HCT116 (cell line): Measurements from ENCODE around the gene HOXB7. TPM values are rescaled to one million over a fixed set of nuclear protein-coding genes. Genes with fewer than 3 reads are reported as not detected.

Experiments
- ATAC-seq: fragments of 200-7000 bp; cut with Tn5 transposase; 2 replicates; pipeline ENCODE4 v1.9.1; 2020; ENCODE audit warnings: mild to moderate bottlenecking, moderate library complexity
- BruUV-seq: library from RNA; stranded (reverse); fragments of 400-500 nt; replicated peaks from 2 replicates; lab custom pipeline; 2021; lab: Mats Ljungman, UMichigan
- CTCF ChIA-PET: fragments of 300-600 bp; sonication (Branson Sonifier 250); formaldehyde crosslinking; loops from one replicate; lab custom pipeline; 2021; ENCODE audit warnings: antibody characterized with exemption; lab: Charles Lee
- POLR2A ChIA-PET: fragments of 300-600, 350-600 bp; sonication (Branson Sonifier 250); formaldehyde crosslinking; loops from one replicate; lab custom pipeline; 2021; ENCODE audit warnings: antibody characterized with exemption; lab: Charles Lee
- RAD21 ChIA-PET, 2 experiments: fragments of 300-600 bp; sonication (Branson Sonifier 250); formaldehyde crosslinking; loops; one replicate each; lab custom pipeline; 2023; ENCODE audit warnings: low total read pairs in 2 of 2; ENCODE audit not compliant: uncharacterized antibody in 2 of 2, unreplicated experiment in 2 of 2, low non-redundant PET in 1 of 2; lab: Charles Lee
- DNase-seq: peaks from one replicate; pipeline ENCODE4 v3.0.0-alpha.2; 2010; ENCODE audit warnings: low read depth, low spot score
- H2AFZ ChIP-seq: fragments of 200-600 bp; shearing (Covaris generic), sonication (generic); 2 replicates; pipeline ENCODE4 v1.6.1; 2017; ENCODE audit warnings: low read depth, mixed run types, mixed read lengths, antibody characterized with exemption, low read length; ENCODE audit not compliant: poor library complexity, severe bottlenecking
- H3K27ac ChIP-seq: 2 replicates; pipeline ENCODE4 v1.5.1; 2012; ENCODE audit warnings: low read depth, low read length
- H3K27me3 ChIP-seq: fragments of 200-600 bp; sonication (generic); 2 replicates; pipeline ENCODE4 v1.6.1; 2016; ENCODE audit warnings: mixed run types, low read length, mixed read lengths; ENCODE audit not compliant: insufficient read depth
- H3K36me3 ChIP-seq, 2 experiments: fragments of 200-500 bp in 1 of 2; fragments of 200-600 bp in 1 of 2; sonication (Bioruptor generic) in 1 of 2; sonication (generic) in 1 of 2; 2 replicates each; pipeline versions ENCODE4 v1.5.1 to v1.6.1; 2014 to 2016; ENCODE audit warnings: low read length in 2 of 2, inconsistent platforms in 1 of 2, mixed read lengths in 1 of 2, mixed run types in 1 of 2; ENCODE audit not compliant: insufficient read depth in 2 of 2, control insufficient read depth in 1 of 2
- H3K4me1 ChIP-seq, 2 experiments: fragments of 200-600 bp in 1 of 2; sonication (generic) in 1 of 2; 2 replicates each; pipeline versions ENCODE4 v1.5.1 to v1.6.1; 2012 to 2017; ENCODE audit warnings: low read length in 2 of 2, inconsistent platforms in 1 of 2, mild to moderate bottlenecking in 1 of 2, mixed read lengths in 1 of 2, mixed run types in 1 of 2, moderate library complexity in 1 of 2; ENCODE audit not compliant: insufficient read depth in 2 of 2, control insufficient read depth in 1 of 2
- H3K4me2 ChIP-seq: fragments of 200-600 bp; sonication (generic); 2 replicates; pipeline ENCODE4 v1.6.1; 2017; ENCODE audit warnings: mixed run types, low read length, mixed read lengths
- H3K4me3 ChIP-seq, 2 experiments: fragments of 200-600 bp in 1 of 2; sonication (generic) in 1 of 2; replicated peaks in 1 of 2; 2 replicates each; pipeline ENCODE4 v1.5.1; 2011 to 2016; ENCODE audit warnings: low read length in 2 of 2, control low read depth in 1 of 2, low read depth in 1 of 2, mild to moderate bottlenecking in 1 of 2, mixed read lengths in 1 of 2, mixed run types in 1 of 2
- H3K79me2 ChIP-seq: fragments of 200-600 bp; sonication (generic); 2 replicates; pipeline ENCODE4 v1.6.1; 2017; ENCODE audit warnings: mild to moderate bottlenecking, mixed run types, low read length, moderate library complexity, mixed read lengths; ENCODE audit not compliant: insufficient read depth
- H3K9ac ChIP-seq: fragments of 200-600 bp; sonication (generic); 2 replicates; pipeline ENCODE4 v1.6.1; 2016; ENCODE audit warnings: low read length, mixed read lengths
- H3K9me2 ChIP-seq: fragments of 200-600 bp; sonication (generic), shearing (Covaris generic); 2 replicates; pipeline ENCODE4 v1.6.1; 2017; ENCODE audit warnings: mixed run types, mild to moderate bottlenecking, moderate library complexity; ENCODE audit not compliant: insufficient read depth
- H3K9me3 ChIP-seq, 2 experiments: fragments of 200-500 bp in 1 of 2; fragments of 200-600 bp in 1 of 2; sonication (Bioruptor generic) in 1 of 2; sonication (generic) in 1 of 2; 2 replicates each; pipeline ENCODE4 v1.6.1; 2014 to 2017; ENCODE audit warnings: low read length in 2 of 2, mixed read lengths in 2 of 2, inconsistent platforms in 1 of 2, low read depth in 1 of 2, mild to moderate bottlenecking in 1 of 2, mixed run types in 1 of 2, moderate library complexity in 1 of 2; ENCODE audit not compliant: control insufficient read depth in 1 of 2, insufficient read depth in 1 of 2
- H4K20me1 ChIP-seq: fragments of 200-600 bp; sonication (generic), shearing (Covaris generic); 2 replicates; pipeline ENCODE4 v1.6.1; 2017; ENCODE audit warnings: mixed run types, mild to moderate bottlenecking, moderate library complexity; ENCODE audit not compliant: insufficient read depth
- CBX3 ChIP-seq: IDR thresholded peaks from 2 replicates; pipeline ENCODE4 v1.6.1; 2012; ENCODE audit warnings: low read depth
- CTCF ChIP-seq, 3 experiments: fragments of 200-600 bp in 1 of 3; sonication (generic) in 1 of 3; IDR thresholded peaks in 2 of 3; conservative IDR thresholded peaks in 1 of 3; 2 replicates each; pipeline ENCODE4 v1.5.1; 2012 to 2017; ENCODE audit warnings: low read depth in 2 of 3, low read length in 2 of 3, antibody characterized with exemption in 1 of 3, borderline replicate concordance in 1 of 3, control low read depth in 1 of 3, mild to moderate bottlenecking in 1 of 3, mixed read lengths in 1 of 3, mixed run types in 1 of 3, moderate library complexity in 1 of 3; ENCODE audit not compliant: insufficient read depth in 1 of 3
- ELF1 ChIP-seq: IDR thresholded peaks from 2 replicates; pipeline ENCODE4 v1.6.1; 2012; ENCODE audit warnings: low read depth, borderline replicate concordance
- EZH2phosphoT487 ChIP-seq: fragments of 200-600 bp; IDR thresholded peaks from 2 replicates; pipeline ENCODE4 v1.6.1; 2018; ENCODE audit warnings: antibody characterized with exemption, borderline replicate concordance
- POLR2AphosphoS5 ChIP-seq: IDR thresholded peaks from 2 replicates; pipeline ENCODE4 v1.6.1; 2011; ENCODE audit warnings: mild to moderate bottlenecking, low read depth, low read length, moderate library complexity
- ZFX ChIP-seq: fragments of 450-650 bp; IDR thresholded peaks from 2 replicates; pipeline ENCODE4 v1.6.1; 2017
- ZNF274 ChIP-seq: fragments of 200-500 bp; sonication (Bioruptor generic); IDR thresholded peaks from 2 replicates; pipeline ENCODE4 v1.6.1; 2014; ENCODE audit warnings: mild to moderate bottlenecking, low read depth, low read length, inconsistent platforms
- intact Hi-C: fragments of 100-400 bp; cut with micrococcal nuclease; formaldehyde crosslinking; loops from 2 replicates; pipeline ENCODE4 v1.10.0; 2022
- total RNA-seq: library from RNA; stranded (reverse); gene quantifications from one replicate; pipeline ENCODE4 v1.2.1, GENCODE V29; 2021; ENCODE audit not compliant: unreplicated experiment

HOXB7 gene
- total RNA-seq, 1 experiment from 2014 or later = 33.6 TPM

GRCh38 chr17:48633266-48633677 is 22.5 kb upstream of the HOXB7 start:
- Histone ChIP-seq H3K4me3 (no peak overlapping the region), H3K36me3 (peaks cover 14 to 26% of the 10 kb centered on the region in 2 experiments; a peak in 3 of 4 replicates), H2AFZ (no peak overlapping the region), H3K27me3 (no peaks in the 10 kb centered on the region), H3K4me1 (no peaks in the 10 kb centered on the region), H3K9ac (no peak overlapping the region), H3K9me2 (no peaks in the 10 kb centered on the region), H3K9me3 (no peaks in the 10 kb centered on the region), H4K20me1 (no peaks in the 10 kb centered on the region), H3K4me2 (no peak overlapping the region), H3K79me2 (peaks cover 29% of the 10 kb centered on the region), H3K27ac (no peak overlapping the region)
- ChIA-PET RAD21 (no interaction called here), CTCF (no interaction called here), POLR2A (no interaction called here)
- ATAC-seq (no peak), DNase-seq (no peak)
- no peak for TF ChIP-seq ELF1
- intact Hi-C loops = no loop called here
- BruUV-seq = no TSS peak

- no TSS peak for BruUV-seq
- Histone ChIP-seq H3K4me2 (no peak overlapping the region), H4K20me1 (no peaks in the 10 kb centered on the region), H3K79me2 (peaks cover 23% of the 10 kb centered on the region), H3K9ac (no peak overlapping the region), H3K27me3 (no peaks in the 10 kb centered on the region), H3K4me3 (no peak overlapping the region), H2AFZ (no peak overlapping the region), H3K27ac (no peak overlapping the region), H3K4me1 (peaks cover under 1% of the 10 kb centered on the region in 2 experiments)
- ChIA-PET RAD21 (no interaction called here), POLR2A (no interaction called here), CTCF (interaction anchor here (1.2 kb wide), 1 partner anchor 39 kb away, joined by 3 read pairs; no protein-coding TSS in a partner anchor)
- intact Hi-C loops = no loop called here
- DNase-seq (no peak), ATAC-seq (no peak)
- TF ChIP-seq ZNF274 = no peak
- TF ChIP-seq POLR2AphosphoS5 = 0 out of 2 replicates have a peak, but pooled peaks have one; percentile 22
- no peak for TF ChIP-seq CTCF (IDR thresholded peaks at IDR 0.05 in 2 of 3, conservative IDR thresholded peaks at IDR 0.05 in 1 of 3; ENCODE audit: borderline replicate concordance in 1 of 3, insufficient read depth in 1 of 3, low read depth in 2 of 3, low read length in 2 of 3)
- no peak for TF ChIP-seq ZFX
- no peak for TF ChIP-seq EZH2phosphoT487
- TF ChIP-seq ELF1 = no peak
- no peak for TF ChIP-seq CBX3
- TF ChIP-seq, all 23 proteins: peak for 1
- Histone ChIP-seq H3K36me3 (peaks cover 14 to 26% of the 10 kb centered on the region in 2 experiments; a peak in 3 of 4 replicates), H3K9me2 (no peaks in the 10 kb centered on the region), H3K9me3 (no peaks in the 10 kb centered on the region)
These were observed 21.9 kb upstream of the HOXB7 start for GRCh38 chr17:48632579-48633265.
